Measurements from ENCODE around the gene ARHGAP18.

The ARHGAP18 gene

GRCh38 chr6:129717277-129717676 lies 7.3 kb upstream of the ARHGAP18 start:
- DNase-seq, result peak; percentile 61

- no peak for DNase-seq
Measured at GRCh38 chr6:129713806-129714333, 3.9 kb upstream of the ARHGAP18 start.

- DNase-seq, result no peak
Measured at GRCh38 chr6:129711271-129711631, 1.3 kb upstream of the ARHGAP18 start.

- DNase-seq, result no peak
Measured at GRCh38 chr6:129710450-129711270, 683 bp upstream of the ARHGAP18 start.

GRCh38 chr6:129709196-129709768 lies 695 bp downstream of the ARHGAP18 start:
- DNase-seq, result peak; percentile 78

GRCh38 chr6:129708496-129709195 lies 1.3 kb downstream of the ARHGAP18 start:
- no peak for DNase-seq

- DNase-seq, result no peak
Measured at GRCh38 chr6:129707882-129708495, 2.0 kb downstream of the ARHGAP18 start.

- DNase-seq, result no peak
Measured at GRCh38 chr6:129707028-129707427, 2.9 kb downstream of the ARHGAP18 start.

GRCh38 chr6:129705212-129705611 lies 4.8 kb downstream of the ARHGAP18 start:
- DNase-seq, result no peak

GRCh38 chr6:129704708-129705107 lies 5.3 kb downstream of the ARHGAP18 start:
- DNase-seq, result no peak

GRCh38 chr6:129701721-129702455 lies 8.1 kb downstream of the ARHGAP18 start:
- peak; percentile 64 for DNase-seq

GRCh38 chr6:129700666-129701065 lies 9.3 kb downstream of the ARHGAP18 start:
- DNase-seq, result no peak

GRCh38 chr6:129699659-129700058 lies 10.3 kb downstream of the ARHGAP18 start:
- DNase-seq, result no peak

- no peak for DNase-seq
Measured at GRCh38 chr6:129698430-129698829, 11.5 kb downstream of the ARHGAP18 start.

- no peak for DNase-seq
Measured at GRCh38 chr6:129697788-129698187, 12.2 kb downstream of the ARHGAP18 start.

GRCh38 chr6:129696843-129697242 lies 13.1 kb downstream of the ARHGAP18 start:
- no peak for DNase-seq

- DNase-seq, result no peak
Measured at GRCh38 chr6:129696028-129696418, 14.0 kb downstream of the ARHGAP18 start.

GRCh38 chr6:129695373-129696027 lies 14.5 kb downstream of the ARHGAP18 start:
- DNase-seq, result no peak

- DNase-seq, result no peak
Measured at GRCh38 chr6:129694036-129694435, 15.9 kb downstream of the ARHGAP18 start.

GRCh38 chr6:129692467-129692866 lies 17.5 kb downstream of the ARHGAP18 start:
- no peak for DNase-seq

- DNase-seq, result no peak
Measured at GRCh38 chr6:129691709-129692108, 18.3 kb downstream of the ARHGAP18 start.
